Stimulated activated CD8-positive, alpha-beta memory T cell treated with anti-CD3 and anti-CD28 coated beads, Interleukin-7, amount 100 ng/mL, for 1 hour (primary cell): ENCODE results near the gene KLK12.
"Not testable (repeated sequence)": the region's sequence is repeated elsewhere in the genome, so short reads cannot be mapped to it uniquely, and the experiment has no call there.

Source experiments
- DNase-seq, 2 donors: peaks; one replicate each; pipeline ENCODE4 v3.0.0-alpha.2; 2020; ENCODE audit warnings: low read depth in 2 of 2

KLK12 gene

GRCh38 chr19:51015691-51016267 is 19.0 kb downstream of the KLK12 start:
- DNase-seq = no peak

GRCh38 chr19:51014242-51014641 is 20.6 kb downstream of the KLK12 start:
- DNase-seq = no peak

GRCh38 chr19:51012661-51013190 is 22.1 kb downstream of the KLK12 start:
- DNase-seq = no peak

GRCh38 chr19:51010066-51010795 is 24.6 kb downstream of the KLK12 start:
- DNase-seq = no peak

GRCh38 chr19:51009061-51009891 is 25.5 kb downstream of the KLK12 start:
- DNase-seq = no peak

GRCh38 chr19:51007488-51007887 is 27.3 kb downstream of the KLK12 start:
- no peak for DNase-seq

- no peak for DNase-seq
These were observed 28.4 kb downstream of the KLK12 start for GRCh38 chr19:51006406-51006805.

GRCh38 chr19:51005248-51005647 is 29.6 kb downstream of the KLK12 start:
- no peak for DNase-seq

GRCh38 chr19:51003316-51003715 is 31.5 kb downstream of the KLK12 start:
- no peak for DNase-seq

GRCh38 chr19:51002542-51003311 is 32.1 kb downstream of the KLK12 start:
- DNase-seq = no peak

GRCh38 chr19:51002089-51002532 is 32.7 kb downstream of the KLK12 start:
- no peak for DNase-seq

- DNase-seq = no peak
These were observed 33.3 kb downstream of the KLK12 start, which contains the start of gene KLK8 for GRCh38 chr19:51001515-51001914. TSS of gene KLK8 (minus strand) at chr19:51001604. CDS start at chr19:51001167, 437 bp downstream.

GRCh38 chr19:51000981-51001380 is 33.8 kb downstream of the KLK12 start:
- DNase-seq = no peak

- DNase-seq = no peak
These were observed 34.4 kb downstream of the KLK12 start for GRCh38 chr19:51000426-51000825.

- DNase-seq = no peak
These were observed 36.1 kb downstream of the KLK12 start for GRCh38 chr19:50998686-50999085.

- DNase-seq = no peak
These were observed 36.7 kb downstream of the KLK12 start for GRCh38 chr19:50998061-50998460.

- DNase-seq = no peak
These were observed 40.7 kb downstream of the KLK12 start for GRCh38 chr19:50994129-50994528.

GRCh38 chr19:50992666-50993035 is 42.2 kb downstream of the KLK12 start:
- no peak for DNase-seq

GRCh38 chr19:50984416-50984815 is 50.4 kb downstream of the KLK12 start:
- not testable (repeated sequence) for DNase-seq

- DNase-seq = no peak
These were observed 51.0 kb downstream of the KLK12 start, which contains the start of gene KLK7 for GRCh38 chr19:50983625-50984292. TSS of gene KLK7 (minus strand) at chr19:50983917. CDS start at chr19:50982399, 1,518 bp downstream.

GRCh38 chr19:50982186-50982585 is 52.6 kb downstream of the KLK12 start:
- DNase-seq = no peak
